Neural progenitor cell (in vitro differentiated cells): ENCODE data around the gene GNG7. TPM values are rescaled to one million over a fixed set of nuclear protein-coding genes. Genes with fewer than 3 reads are reported as not detected.

ENCODE experiments used
- DNase-seq: peaks from one replicate; pipeline ENCODE4 v3.0.0-alpha.2; 2016; ENCODE audit warnings: low spot score
- H2AFZ ChIP-seq: fragments of 200-600 bp; sonication (generic); replicated peaks from 2 replicates; pipeline ENCODE4 v1.6.1; 2016; ENCODE audit warnings: antibody characterized with exemption
- H3F3A ChIP-seq: fragments of 200-600 bp; sonication (generic); 2 replicates; pipeline ENCODE4 v1.6.1; 2016; ENCODE audit warnings: antibody characterized with exemption, low read depth
- H3K27ac ChIP-seq: fragments of 200-600 bp; sonication (generic); 2 replicates; pipeline ENCODE4 v1.5.1; 2016; ENCODE audit warnings: mild to moderate bottlenecking
- H3K27me3 ChIP-seq: fragments of 200-600 bp; sonication (generic); 2 replicates; pipeline ENCODE4 v1.6.1; 2016; ENCODE audit warnings: mild to moderate bottlenecking, moderate library complexity
- H3K36me3 ChIP-seq: fragments of 200-600 bp; sonication (generic); 2 replicates; pipeline ENCODE4 v1.5.1; 2016
- H3K4me1 ChIP-seq: fragments of 200-600 bp; sonication (generic); 2 replicates; pipeline ENCODE4 v1.6.1; 2016; ENCODE audit warnings: mixed run types
- H3K4me2 ChIP-seq: fragments of 200-600 bp; sonication (generic); 2 replicates; pipeline ENCODE4 v1.6.1; 2016
- H3K4me3 ChIP-seq: fragments of 200-600 bp; sonication (generic); 2 replicates; pipeline ENCODE4 v1.5.1; 2016
- H3K79me2 ChIP-seq: fragments of 200-600 bp; sonication (generic); 2 replicates; pipeline ENCODE4 v1.6.1; 2016; ENCODE audit warnings: low read depth
- H3K9ac ChIP-seq: fragments of 200-600 bp; sonication (generic); 2 replicates; pipeline ENCODE4 v1.6.1; 2016
- H3K9me3 ChIP-seq: fragments of 200-600 bp; sonication (generic); 2 replicates; pipeline ENCODE4 v1.5.1; 2016; ENCODE audit warnings: low read depth
- H4K20me1 ChIP-seq: fragments of 200-600 bp; sonication (generic); 2 replicates; pipeline ENCODE4 v1.6.1; 2016; ENCODE audit warnings: low read depth
- H3K27ac Mint-ChIP-seq: 3 replicates; pipeline ENCODE4 v1.8.0; 2021; ENCODE audit warnings: mixed read lengths
- H3K27me3 Mint-ChIP-seq: 2 replicates; pipeline ENCODE4 v1.8.0; 2022; ENCODE audit warnings: low read depth, mild to moderate bottlenecking, inconsistent platforms, moderate library complexity, mixed read lengths; ENCODE audit not compliant: insufficient read depth
- H3K36me3 Mint-ChIP-seq: 3 replicates; pipeline ENCODE4 v1.8.0; 2021; ENCODE audit warnings: mixed read lengths
- H3K4me1 Mint-ChIP-seq: 3 replicates; pipeline ENCODE4 v1.8.0; 2021; ENCODE audit warnings: mixed read lengths
- H3K4me3 Mint-ChIP-seq: 3 replicates; pipeline ENCODE4 v1.8.0; 2021; ENCODE audit warnings: mild to moderate bottlenecking, moderate library complexity, mixed read lengths
- H3K9me3 Mint-ChIP-seq: 3 replicates; pipeline ENCODE4 v1.8.0; 2020; ENCODE audit warnings: mixed read lengths
- CTCF ChIP-seq: fragments of 200-600 bp; sonication (generic); IDR thresholded peaks from 2 replicates; pipeline ENCODE4 v1.5.1; 2017; ENCODE audit warnings: antibody characterized with exemption, mild to moderate bottlenecking
- EZH2 ChIP-seq: fragments of 200-600 bp; sonication (generic); IDR thresholded peaks from 2 replicates; pipeline ENCODE4 v1.6.1; 2017; ENCODE audit warnings: antibody characterized with exemption, mild to moderate bottlenecking, moderate library complexity
- EZH2phosphoT487 ChIP-seq: fragments of 200-600 bp; sonication (generic); IDR thresholded peaks from 2 replicates; pipeline ENCODE4 v1.6.1; 2017; ENCODE audit warnings: antibody characterized with exemption
- total RNA-seq: library from RNA; depleted of rRNA; stranded (reverse); fragments of >200 nt; gene quantifications from 2 replicates; pipeline ENCODE4 v1.2.3, GENCODE V29; 2015; ENCODE audit warnings: low replicate concordance

Gene GNG7
- total RNA-seq, 1 donor from 2014 or later, result 7.0 TPM

GRCh38 chr19:2728783-2729387, 26.4 kb upstream of the GNG7 start:
- Mint-ChIP-seq H3K9me3 (no peaks in the 10 kb centered on the region), H3K36me3 (peaks cover under 1% of the 10 kb centered on the region), H3K27me3 (no peaks in the 10 kb centered on the region), H3K4me3 (no peak overlapping the region), H3K4me1 (peaks cover 7% of the 10 kb centered on the region), H3K27ac (no peak overlapping the region)
- H3K36me3 ChIP-seq, result no peaks in the 10 kb centered on the region
- H4K20me1 ChIP-seq, result peaks cover 5% of the 10 kb centered on the region
- H2AFZ ChIP-seq, result no peak overlapping the region
- no peaks in the 10 kb centered on the region for H3F3A ChIP-seq
- no peak overlapping the region for H3K4me2 ChIP-seq
- H3K27me3 ChIP-seq, result peaks cover 26% of the 10 kb centered on the region
- H3K4me1 ChIP-seq, result no peaks in the 10 kb centered on the region
- H3K9ac ChIP-seq, result no peak overlapping the region
- no peaks in the 10 kb centered on the region for H3K9me3 ChIP-seq
- H3K79me2 ChIP-seq, result no peaks in the 10 kb centered on the region
- no peak overlapping the region for H3K4me3 ChIP-seq
- no peak overlapping the region for H3K27ac ChIP-seq
- DNase-seq, result no peak
- no peak for TF ChIP-seq CTCF
- TF ChIP-seq EZH2, result no peak
- no peak for TF ChIP-seq EZH2phosphoT487

- no peaks in the 10 kb centered on the region for H3K36me3 Mint-ChIP-seq
- H3K4me3 Mint-ChIP-seq, result peak overlapping the region; percentile 48
- H3F3A ChIP-seq, result no peaks in the 10 kb centered on the region
- H3K4me1 Mint-ChIP-seq, result peaks cover 6% of the 10 kb centered on the region
- no peak overlapping the region for H3K4me2 ChIP-seq
- H3K9me3 ChIP-seq, result no peaks in the 10 kb centered on the region
- no peak overlapping the region for H3K27ac ChIP-seq
- H4K20me1 ChIP-seq, result no peaks in the 10 kb centered on the region
- H3K79me2 ChIP-seq, result no peaks in the 10 kb centered on the region
- no peaks in the 10 kb centered on the region for H3K9me3 Mint-ChIP-seq
- no peak for DNase-seq
- H3K27me3 Mint-ChIP-seq, result peaks cover 2% of the 10 kb centered on the region
- H3K9ac ChIP-seq, result no peak overlapping the region
- no peak overlapping the region for H3K27ac Mint-ChIP-seq
- peaks cover 39% of the 10 kb centered on the region for H3K27me3 ChIP-seq
- H3K4me3 ChIP-seq, result no peak overlapping the region
- H2AFZ ChIP-seq, result no peak overlapping the region
- no peaks in the 10 kb centered on the region for H3K36me3 ChIP-seq
- no peak for TF ChIP-seq CTCF
- TF ChIP-seq EZH2phosphoT487, result no peak
- TF ChIP-seq EZH2, result no peak
- no peaks in the 10 kb centered on the region for H3K4me1 ChIP-seq
Measured at GRCh38 chr19:2727640-2727944, 25.1 kb upstream of the GNG7 start.

- peaks cover 6% of the 10 kb centered on the region for H3K4me1 Mint-ChIP-seq
- no peaks in the 10 kb centered on the region for H4K20me1 ChIP-seq
- H3F3A ChIP-seq, result no peaks in the 10 kb centered on the region
- H3K9me3 Mint-ChIP-seq, result no peaks in the 10 kb centered on the region
- peaks cover 44% of the 10 kb centered on the region for H3K27me3 ChIP-seq
- no peaks in the 10 kb centered on the region for H3K79me2 ChIP-seq
- H3K4me3 ChIP-seq, result no peak overlapping the region
- H3K27me3 Mint-ChIP-seq, result peaks cover 4% of the 10 kb centered on the region
- no peak overlapping the region for H3K27ac ChIP-seq
- H3K9ac ChIP-seq, result no peak overlapping the region
- H3K4me1 ChIP-seq, result no peaks in the 10 kb centered on the region
- no peaks in the 10 kb centered on the region for H3K36me3 ChIP-seq
- no peaks in the 10 kb centered on the region for H3K36me3 Mint-ChIP-seq
- no peak for TF ChIP-seq EZH2phosphoT487
- TF ChIP-seq CTCF, result no peak
- no peak for TF ChIP-seq EZH2
- no peaks in the 10 kb centered on the region for H3K9me3 ChIP-seq
- H3K4me3 Mint-ChIP-seq, result no peak overlapping the region
- H2AFZ ChIP-seq, result no peak overlapping the region
- H3K4me2 ChIP-seq, result peak overlapping the region; percentile 42
- peak; percentile 24 for DNase-seq
- no peak overlapping the region for H3K27ac Mint-ChIP-seq
Measured at GRCh38 chr19:2726904-2727639, 24.6 kb upstream of the GNG7 start.
